Right atrium auricular region (tissue), 2 donors: ENCODE results near the gene GORASP1. TPM values are rescaled to one million over a fixed set of nuclear protein-coding genes. Genes with fewer than 3 reads are reported as not detected.
A peak's percentile ranks its signal among the peaks of the same experiment; 100 is the strongest.

Source experiments
- DNase-seq: peaks from one replicate; pipeline ENCODE4 v3.0.0-alpha.2; 2019; ENCODE audit warnings: low spot score
- H3K27ac ChIP-seq, 2 donors: fragments of 200-600 bp; sonication (generic); 1 replicate in 1 of 2; 2 replicates in 1 of 2; pipeline ENCODE4 v1.5.1; 2016 to 2019
- H3K27me3 ChIP-seq, 2 donors: fragments of 200-600 bp; sonication (generic); one replicate each; pipeline versions ENCODE4 v1.5.1 to v1.6.0; 2017 to 2019
- H3K36me3 ChIP-seq: fragments of 200-600 bp; sonication (generic); one replicate; pipeline ENCODE4 v1.5.1; 2016
- H3K4me1 ChIP-seq, 2 donors: fragments of 200-600 bp; sonication (generic); one replicate each; pipeline versions ENCODE4 v1.5.1 to v1.6.0; 2017 to 2019
- H3K4me3 ChIP-seq, 2 donors: fragments of 200-600 bp; sonication (generic); 1 replicate in 1 of 2; 2 replicates in 1 of 2; pipeline ENCODE4 v1.5.1; 2017 to 2019; ENCODE audit warnings: mild to moderate bottlenecking in 1 of 2, moderate library complexity in 1 of 2
- H3K9me3 ChIP-seq, 2 donors: fragments of 200-600 bp; sonication (generic); one replicate each; pipeline ENCODE4 v1.5.1; 2019
- total RNA-seq, 2 donors: library from RNA; depleted of rRNA; stranded (reverse); fragments of >200 nt; gene quantifications; one replicate each; pipeline ENCODE4 v1.1.0, GENCODE V29; 2016
- TF ChIP-seq, protein P1 (sequence below), 2 donors: fragments of 200-600 bp; sonication (generic); IDR thresholded peaks; one replicate each; pipeline ENCODE4 v1.5.1; 2019; ENCODE audit warnings: antibody characterized with exemption in 2 of 2

GORASP1 gene
- total RNA-seq, 2 donors from 2014 or later = 34.3 to 38.8 TPM

GRCh38 chr3:39146611-39147591, 39.5 kb upstream of the GORASP1 start:
- Histone ChIP-seq H3K27me3 (no peaks in the 10 kb centered on the region), H3K36me3 (peaks cover 49% of the 10 kb centered on the region), H3K4me1 (peaks cover 0 to 99% of the 10 kb centered on the region in 2 donors), H3K4me3 (peak overlapping the region; percentile 15 to 27), H3K27ac (peak overlapping the region; percentile 79 to 82), H3K9me3 (no peaks in the 10 kb centered on the region)
- peak; percentile 88 for DNase-seq
- TF ChIP-seq, protein P1, sequence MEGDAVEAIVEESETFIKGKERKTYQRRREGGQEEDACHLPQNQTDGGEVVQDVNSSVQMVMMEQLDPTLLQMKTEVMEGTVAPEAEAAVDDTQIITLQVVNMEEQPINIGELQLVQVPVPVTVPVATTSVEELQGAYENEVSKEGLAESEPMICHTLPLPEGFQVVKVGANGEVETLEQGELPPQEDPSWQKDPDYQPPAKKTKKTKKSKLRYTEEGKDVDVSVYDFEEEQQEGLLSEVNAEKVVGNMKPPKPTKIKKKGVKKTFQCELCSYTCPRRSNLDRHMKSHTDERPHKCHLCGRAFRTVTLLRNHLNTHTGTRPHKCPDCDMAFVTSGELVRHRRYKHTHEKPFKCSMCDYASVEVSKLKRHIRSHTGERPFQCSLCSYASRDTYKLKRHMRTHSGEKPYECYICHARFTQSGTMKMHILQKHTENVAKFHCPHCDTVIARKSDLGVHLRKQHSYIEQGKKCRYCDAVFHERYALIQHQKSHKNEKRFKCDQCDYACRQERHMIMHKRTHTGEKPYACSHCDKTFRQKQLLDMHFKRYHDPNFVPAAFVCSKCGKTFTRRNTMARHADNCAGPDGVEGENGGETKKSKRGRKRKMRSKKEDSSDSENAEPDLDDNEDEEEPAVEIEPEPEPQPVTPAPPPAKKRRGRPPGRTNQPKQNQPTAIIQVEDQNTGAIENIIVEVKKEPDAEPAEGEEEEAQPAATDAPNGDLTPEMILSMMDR (IDR thresholded peaks at IDR 0.05) = no peak

- no peak overlapping the region for H3K4me3 ChIP-seq
- DNase-seq = no peak
- peaks cover 0 to 99% of the 10 kb centered on the region in 2 donors for H3K4me1 ChIP-seq
- peaks cover 58% of the 10 kb centered on the region for H3K36me3 ChIP-seq
- peak overlapping the region; percentile 79 to 82 for H3K27ac ChIP-seq
- no peaks in the 10 kb centered on the region for H3K9me3 ChIP-seq
- TF ChIP-seq, protein P1 (IDR thresholded peaks at IDR 0.05) = peak in 1 of 2 donors; percentile 13
- H3K27me3 ChIP-seq = no peaks in the 10 kb centered on the region
Observed at GRCh38 chr3:39146083-39146501, 38.7 kb upstream of the GORASP1 start.

DNA sequence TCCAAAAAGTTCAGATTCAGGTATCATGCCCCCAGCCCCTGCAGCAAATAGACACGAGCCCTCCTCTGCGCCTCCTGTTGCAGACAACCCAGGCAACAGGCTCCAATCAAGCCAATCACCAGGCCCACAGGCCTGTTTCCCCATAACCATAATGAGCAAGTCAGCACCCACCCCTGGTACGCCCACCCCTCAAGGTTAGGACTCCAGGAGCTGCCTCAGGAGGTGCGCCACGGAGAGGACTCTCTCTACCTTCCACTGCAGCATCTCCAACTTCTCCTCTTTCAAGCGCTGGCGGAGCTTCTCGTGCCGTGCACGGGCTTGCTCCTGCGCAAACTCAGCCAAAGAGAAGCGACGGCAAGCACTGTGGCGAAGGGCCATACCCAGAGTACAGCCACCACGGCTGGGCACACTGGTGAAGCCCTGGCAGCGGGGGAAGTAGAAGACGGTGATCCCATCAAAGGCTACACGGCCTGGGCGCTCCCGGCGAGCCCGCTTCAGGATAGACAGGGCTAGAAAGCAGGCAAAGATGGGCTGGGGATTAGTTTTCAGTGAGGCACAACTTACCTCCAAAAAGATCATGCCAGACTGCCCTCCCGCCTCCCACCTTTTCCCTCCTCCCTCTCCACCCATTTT, 37.4 kb upstream of the GORASP1 start:
- no peak overlapping the region for H3K4me3 ChIP-seq
- TF ChIP-seq, protein P1 (IDR thresholded peaks at IDR 0.05) = no peak
- no peak overlapping the region for H3K27ac ChIP-seq
- peaks cover 0 to 99% of the 10 kb centered on the region in 2 donors for H3K4me1 ChIP-seq
- peaks cover 58% of the 10 kb centered on the region for H3K36me3 ChIP-seq
- no peaks in the 10 kb centered on the region for H3K27me3 ChIP-seq
- no peak for DNase-seq
- H3K9me3 ChIP-seq = no peaks in the 10 kb centered on the region

DNA sequence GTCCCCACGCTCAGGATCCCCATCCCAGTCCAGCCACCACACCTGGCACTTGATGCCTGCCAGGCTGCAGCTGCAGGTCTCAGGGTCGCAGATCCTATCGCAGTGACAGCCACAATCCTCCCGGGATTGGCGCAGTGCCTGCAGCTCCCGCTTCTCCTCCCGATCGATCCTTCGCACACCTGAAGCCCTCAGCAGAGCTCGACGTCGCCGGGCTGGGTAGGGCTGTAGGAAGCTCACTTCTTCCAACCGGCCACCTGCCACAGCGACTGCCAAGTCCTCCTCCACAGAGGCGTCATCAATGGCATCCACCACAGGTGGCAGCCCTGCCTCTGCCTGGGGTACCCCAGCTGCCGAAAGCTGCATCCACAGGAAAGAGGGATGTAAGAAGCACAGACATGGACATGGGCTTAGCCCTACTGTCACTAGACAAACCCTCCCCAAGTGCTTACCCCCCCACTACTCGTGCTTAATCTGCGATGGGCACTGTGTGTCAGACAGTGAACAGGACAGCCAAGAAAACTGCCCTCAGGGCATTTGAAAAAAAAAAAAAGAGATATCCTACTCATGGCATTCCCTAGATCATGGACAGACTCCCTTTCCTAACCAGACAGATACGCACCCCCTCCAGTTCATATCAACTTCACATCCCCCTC, 36.8 kb upstream of the GORASP1 start:
- TF ChIP-seq, protein P1 (IDR thresholded peaks at IDR 0.05) = no peak
- DNase-seq = no peak
- H3K9me3 ChIP-seq = no peaks in the 10 kb centered on the region
- H3K36me3 ChIP-seq = peaks cover 58% of the 10 kb centered on the region
- H3K27me3 ChIP-seq = no peaks in the 10 kb centered on the region
- H3K27ac ChIP-seq = no peak overlapping the region
- H3K4me1 ChIP-seq = peaks cover 0 to 99% of the 10 kb centered on the region in 2 donors
- H3K4me3 ChIP-seq = no peak overlapping the region

- Histone ChIP-seq H3K4me3 (no peak overlapping the region), H3K4me1 (peaks cover 0 to 96% of the 10 kb centered on the region in 2 donors), H3K36me3 (peaks cover 58% of the 10 kb centered on the region), H3K9me3 (no peaks in the 10 kb centered on the region), H3K27me3 (no peaks in the 10 kb centered on the region), H3K27ac (peak overlapping the region in 1 of 2 donors; percentile 56)
- TF ChIP-seq, protein P1 (IDR thresholded peaks at IDR 0.05) = no peak
- DNase-seq = no peak
Observed at GRCh38 chr3:39143051-39143885, 35.8 kb upstream of the GORASP1 start.
